Prostate gland (tissue), 1 donor: Measurements from ENCODE around the gene MPEG1.

Source experiments
- POLR2A ChIP-seq: fragments of 450-650 bp; IDR thresholded peaks from one replicate; pipeline ENCODE4 v1.6.1; 2016; ENCODE audit warnings: antibody characterized with exemption, mild to moderate bottlenecking
- POLR2AphosphoS5 ChIP-seq: sonication (generic); formaldehyde crosslinking; IDR thresholded peaks from one replicate; pipeline ENCODE4 v1.6.1; 2017; ENCODE audit warnings: antibody characterized with exemption

DNA sequence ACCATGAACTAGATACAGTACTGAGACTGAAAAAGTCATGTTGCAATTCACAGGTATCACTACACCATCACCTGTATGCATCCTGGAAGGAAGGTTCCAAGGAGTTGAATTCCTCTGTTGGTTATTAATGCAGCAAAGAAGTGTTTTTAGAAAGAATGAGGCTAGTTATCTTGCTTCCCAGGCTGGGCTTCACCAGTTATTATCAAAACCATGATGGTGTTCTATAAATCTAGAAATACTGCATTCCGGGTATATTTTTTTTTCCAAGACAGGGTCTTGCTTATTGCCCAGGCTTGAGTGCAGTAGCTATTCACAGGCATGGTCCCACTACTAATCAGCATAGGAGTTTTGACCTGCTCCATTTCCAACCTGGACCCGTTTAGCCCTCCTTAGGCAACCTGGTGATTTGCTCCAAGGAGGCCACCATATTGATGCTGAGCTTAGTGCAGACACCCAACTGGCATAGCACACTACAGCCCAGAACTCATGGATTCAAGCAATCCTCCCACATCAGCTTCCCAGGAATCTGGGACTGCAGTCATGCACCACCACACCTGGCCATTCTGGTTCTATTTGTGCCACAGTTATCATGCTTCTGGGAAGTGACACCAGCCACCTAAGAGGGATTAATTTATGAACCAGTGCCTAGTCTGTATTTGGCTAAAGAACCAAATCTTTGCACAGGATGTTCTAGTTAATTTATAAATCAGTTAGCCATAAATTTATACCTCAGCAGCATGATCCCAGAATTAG, 1.6 kb upstream of the MPEG1 start:
- TF ChIP-seq POLR2AphosphoS5 (no peak), POLR2A (no peak)
